ENCODE results near the gene MACROD2.
"Not testable (repeated sequence)": the region's sequence is repeated elsewhere in the genome, so short reads cannot be mapped to it uniquely, and the experiment has no call there.

MACROD2 gene

DNA sequence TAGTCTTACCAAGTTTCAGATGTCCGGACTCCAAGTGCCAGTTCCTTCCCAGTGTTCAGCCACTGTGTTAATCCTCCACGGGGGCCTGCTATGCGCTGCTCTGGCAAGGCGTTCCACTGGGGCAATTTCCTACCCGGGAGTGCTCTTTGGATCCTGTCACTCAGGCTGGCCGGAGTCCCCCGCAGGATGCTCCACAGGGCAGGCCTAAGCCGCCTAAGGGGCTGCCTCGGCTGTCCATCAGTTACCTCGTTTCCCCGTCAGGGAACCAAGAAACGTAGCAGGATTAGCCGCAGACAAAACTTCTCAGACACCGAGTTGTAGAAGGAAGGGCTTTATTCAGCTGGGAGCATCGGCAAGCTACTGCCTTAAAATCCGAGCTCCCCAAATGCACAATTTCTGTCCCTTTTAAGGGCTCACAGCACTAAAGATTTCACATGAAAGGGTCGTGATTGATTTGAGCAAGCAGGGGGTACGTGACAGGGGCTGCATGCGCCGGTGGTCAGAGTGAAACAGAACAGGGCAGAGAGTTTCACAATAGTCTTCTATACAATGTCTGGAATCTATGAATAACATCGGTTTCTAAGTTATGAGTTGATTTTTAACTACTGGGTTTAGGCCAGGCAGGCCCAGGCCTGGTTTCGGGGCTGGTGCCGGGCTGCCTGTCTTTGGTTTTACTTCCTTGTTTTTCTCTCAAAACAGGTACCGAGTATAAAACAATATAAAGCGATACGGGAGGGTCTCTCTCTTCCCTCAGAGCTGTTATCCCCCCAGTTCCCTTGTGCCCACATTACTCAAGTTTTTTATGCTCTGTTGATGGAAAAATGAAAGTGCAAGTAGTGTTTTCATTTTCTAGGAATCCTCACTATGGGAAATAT lies 1990.4 kb downstream of the MACROD2 start:
- H3K9me3 ChIP-seq (ENCODE audit: control insufficient read depth in 1 of 2, low read length in 2 of 2); H3K4me3 ChIP-seq (ENCODE audit: low read depth in 1 of 2, low read length in 2 of 2); H3K36me3 ChIP-seq (ENCODE audit: control insufficient read depth in 1 of 2, insufficient read depth in 2 of 2, low read length in 2 of 2); H3K27ac ChIP-seq (ENCODE audit: low read length); H3K27me3 ChIP-seq (ENCODE audit: low read depth, low read length); H3K4me1 ChIP-seq (ENCODE audit: control insufficient read depth in 1 of 2, insufficient read depth in 2 of 2, low read length in 2 of 2): not testable (repeated sequence)

DNA sequence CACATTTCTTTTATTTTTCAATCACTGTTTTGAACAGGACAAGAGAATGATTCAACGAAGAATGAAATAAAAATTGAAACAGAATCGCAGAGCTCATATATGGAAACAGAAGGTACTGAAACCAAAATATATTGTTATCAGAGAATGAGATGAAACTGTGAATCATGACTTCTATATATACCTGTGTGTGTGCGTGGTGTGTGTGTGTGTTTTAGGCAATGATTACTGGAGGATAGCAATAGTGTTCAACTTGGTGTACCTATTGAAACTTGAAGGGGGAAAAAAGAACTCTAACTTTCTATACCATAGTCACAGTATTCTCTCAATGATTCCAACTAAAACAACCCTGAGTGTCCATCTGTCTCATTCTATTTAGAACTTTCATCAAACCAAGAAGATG lies 1991.4 kb downstream of the MACROD2 start:
- no peak overlapping the region for H3K4me3 ChIP-seq (ENCODE audit: low read depth in 1 of 2, low read length in 2 of 2)
- H3K36me3 ChIP-seq (ENCODE audit: control insufficient read depth in 1 of 2, insufficient read depth in 2 of 2, low read length in 2 of 2), result no peaks in the 10 kb centered on the region
- no peak overlapping the region for H3K27ac ChIP-seq (ENCODE audit: low read length)
- H3K4me1 ChIP-seq (ENCODE audit: control insufficient read depth in 1 of 2, insufficient read depth in 2 of 2, low read length in 2 of 2), result no peaks in the 10 kb centered on the region
- H3K9me3 ChIP-seq (ENCODE audit: control insufficient read depth in 1 of 2, low read length in 2 of 2), result no peaks in the 10 kb centered on the region
- no peaks in the 10 kb centered on the region for H3K27me3 ChIP-seq (ENCODE audit: low read depth, low read length)

- Histone ChIP-seq H3K36me3 (ENCODE audit: control insufficient read depth in 1 of 2, insufficient read depth in 2 of 2, low read length in 2 of 2) (no peaks in the 10 kb centered on the region), H3K4me1 (ENCODE audit: control insufficient read depth in 1 of 2, insufficient read depth in 2 of 2, low read length in 2 of 2) (no peaks in the 10 kb centered on the region), H3K4me3 (ENCODE audit: low read depth in 1 of 2, low read length in 2 of 2) (no peak overlapping the region), H3K9me3 (ENCODE audit: control insufficient read depth in 1 of 2, low read length in 2 of 2) (peaks cover 0 to 3% of the 10 kb centered on the region in 2 donors), H3K27me3 (ENCODE audit: low read depth, low read length) (no peaks in the 10 kb centered on the region), H3K27ac (ENCODE audit: low read length) (no peak overlapping the region)
Measured at GRCh38 chr20:15991279-15991678, 1996.0 kb downstream of the MACROD2 start.

GRCh38 chr20:15992564-15992963 lies 1997.2 kb downstream of the MACROD2 start:
- Histone ChIP-seq H3K4me3 (ENCODE audit: low read depth in 1 of 2, low read length in 2 of 2) (no peak overlapping the region), H3K27ac (ENCODE audit: low read length) (no peak overlapping the region), H3K9me3 (ENCODE audit: control insufficient read depth in 1 of 2, low read length in 2 of 2) (peaks cover 5% of the 10 kb centered on the region in 2 donors), H3K27me3 (ENCODE audit: low read depth, low read length) (no peaks in the 10 kb centered on the region), H3K4me1 (ENCODE audit: control insufficient read depth in 1 of 2, insufficient read depth in 2 of 2, low read length in 2 of 2) (no peaks in the 10 kb centered on the region), H3K36me3 (ENCODE audit: control insufficient read depth in 1 of 2, insufficient read depth in 2 of 2, low read length in 2 of 2) (no peaks in the 10 kb centered on the region)

GRCh38 chr20:16000112-16000511 lies 2004.8 kb downstream of the MACROD2 start:
- Histone ChIP-seq H3K4me1 (ENCODE audit: control insufficient read depth in 1 of 2, insufficient read depth in 2 of 2, low read length in 2 of 2) (no peaks in the 10 kb centered on the region), H3K4me3 (ENCODE audit: low read depth in 1 of 2, low read length in 2 of 2) (no peak overlapping the region), H3K36me3 (ENCODE audit: control insufficient read depth in 1 of 2, insufficient read depth in 2 of 2, low read length in 2 of 2) (no peaks in the 10 kb centered on the region), H3K27ac (ENCODE audit: low read length) (no peak overlapping the region), H3K27me3 (ENCODE audit: low read depth, low read length) (no peaks in the 10 kb centered on the region), H3K9me3 (ENCODE audit: control insufficient read depth in 1 of 2, low read length in 2 of 2) (peaks cover 10 to 12% of the 10 kb centered on the region in 2 donors)

- Histone ChIP-seq H3K27ac (ENCODE audit: low read length) (no peak overlapping the region), H3K4me1 (ENCODE audit: control insufficient read depth in 1 of 2, insufficient read depth in 2 of 2, low read length in 2 of 2) (no peaks in the 10 kb centered on the region), H3K9me3 (ENCODE audit: control insufficient read depth in 1 of 2, low read length in 2 of 2) (peaks cover 9 to 10% of the 10 kb centered on the region in 2 donors), H3K27me3 (ENCODE audit: low read depth, low read length) (no peaks in the 10 kb centered on the region), H3K4me3 (ENCODE audit: low read depth in 1 of 2, low read length in 2 of 2) (no peak overlapping the region), H3K36me3 (ENCODE audit: control insufficient read depth in 1 of 2, insufficient read depth in 2 of 2, low read length in 2 of 2) (no peaks in the 10 kb centered on the region)
Measured at GRCh38 chr20:16001286-16001685, 2006.0 kb downstream of the MACROD2 start.

GRCh38 chr20:16003310-16003709 lies 2008.0 kb downstream of the MACROD2 start:
- Histone ChIP-seq H3K27ac (ENCODE audit: low read length) (no peak overlapping the region), H3K9me3 (ENCODE audit: control insufficient read depth in 1 of 2, low read length in 2 of 2) (no peaks in the 10 kb centered on the region), H3K4me1 (ENCODE audit: control insufficient read depth in 1 of 2, insufficient read depth in 2 of 2, low read length in 2 of 2) (no peaks in the 10 kb centered on the region), H3K4me3 (ENCODE audit: low read depth in 1 of 2, low read length in 2 of 2) (no peak overlapping the region), H3K36me3 (ENCODE audit: control insufficient read depth in 1 of 2, insufficient read depth in 2 of 2, low read length in 2 of 2) (no peaks in the 10 kb centered on the region), H3K27me3 (ENCODE audit: low read depth, low read length) (no peaks in the 10 kb centered on the region)

- Histone ChIP-seq H3K4me1 (ENCODE audit: control insufficient read depth in 1 of 2, insufficient read depth in 2 of 2, low read length in 2 of 2) (no peaks in the 10 kb centered on the region), H3K27me3 (ENCODE audit: low read depth, low read length) (no peaks in the 10 kb centered on the region), H3K9me3 (ENCODE audit: control insufficient read depth in 1 of 2, low read length in 2 of 2) (no peaks in the 10 kb centered on the region), H3K27ac (ENCODE audit: low read length) (no peak overlapping the region), H3K4me3 (ENCODE audit: low read depth in 1 of 2, low read length in 2 of 2) (no peak overlapping the region), H3K36me3 (ENCODE audit: control insufficient read depth in 1 of 2, insufficient read depth in 2 of 2, low read length in 2 of 2) (no peaks in the 10 kb centered on the region)
Measured at GRCh38 chr20:16004108-16004854, 2009.0 kb downstream of the MACROD2 start.

DNA sequence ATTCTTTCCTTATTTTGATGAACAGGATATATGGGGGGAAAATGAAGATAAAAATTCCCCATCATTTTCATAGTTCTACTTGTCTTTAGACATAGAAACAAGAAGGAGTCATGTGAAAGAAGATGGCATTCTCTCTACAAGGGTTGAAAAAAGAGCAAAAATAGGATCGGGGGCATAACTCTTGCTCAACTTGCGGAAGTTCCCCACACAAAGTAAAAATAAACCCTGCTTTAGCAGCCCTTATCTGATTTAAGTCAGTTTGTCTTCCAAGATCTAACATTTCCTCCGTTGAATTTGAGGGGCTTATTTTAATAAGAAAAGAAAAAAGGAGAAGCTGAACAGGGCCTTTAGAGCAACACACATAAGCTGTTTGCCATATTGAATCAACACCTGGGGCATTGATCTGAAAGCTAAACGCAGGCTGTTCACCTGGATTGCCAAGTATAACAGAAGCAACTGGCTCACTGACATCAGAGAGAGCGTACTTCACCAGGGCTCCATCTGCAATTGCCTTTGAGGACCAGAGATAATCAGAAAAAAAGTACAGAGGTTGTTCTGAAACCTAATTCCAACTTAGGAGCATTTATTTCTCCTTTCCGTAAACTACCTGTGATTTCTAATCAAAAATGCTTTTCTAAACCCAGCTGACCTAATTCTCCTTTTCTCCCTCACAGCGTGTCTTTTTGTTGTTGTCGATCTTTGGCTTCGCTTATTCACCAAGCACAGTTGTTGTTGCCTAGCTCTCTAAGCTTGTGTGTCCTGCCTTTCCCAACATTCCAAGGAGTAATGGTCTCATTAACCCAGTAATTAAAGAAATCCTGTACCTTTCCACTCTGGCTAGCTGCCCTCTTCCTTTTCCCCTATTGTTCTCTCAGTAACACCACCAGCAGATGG lies 2010.0 kb downstream of the MACROD2 start:
- H3K9me3 ChIP-seq (ENCODE audit: control insufficient read depth in 1 of 2, low read length in 2 of 2), result no peaks in the 10 kb centered on the region
- no peak overlapping the region for H3K4me3 ChIP-seq (ENCODE audit: low read depth in 1 of 2, low read length in 2 of 2)
- H3K36me3 ChIP-seq (ENCODE audit: control insufficient read depth in 1 of 2, insufficient read depth in 2 of 2, low read length in 2 of 2), result no peaks in the 10 kb centered on the region
- no peak overlapping the region for H3K27ac ChIP-seq (ENCODE audit: low read length)
- no peaks in the 10 kb centered on the region for H3K27me3 ChIP-seq (ENCODE audit: low read depth, low read length)
- H3K4me1 ChIP-seq (ENCODE audit: control insufficient read depth in 1 of 2, insufficient read depth in 2 of 2, low read length in 2 of 2), result no peaks in the 10 kb centered on the region

- Histone ChIP-seq H3K4me1 (ENCODE audit: control insufficient read depth in 1 of 2, insufficient read depth in 2 of 2, low read length in 2 of 2) (no peaks in the 10 kb centered on the region), H3K27me3 (ENCODE audit: low read depth, low read length) (no peaks in the 10 kb centered on the region), H3K27ac (ENCODE audit: low read length) (no peak overlapping the region), H3K9me3 (ENCODE audit: control insufficient read depth in 1 of 2, low read length in 2 of 2) (no peaks in the 10 kb centered on the region), H3K4me3 (ENCODE audit: low read depth in 1 of 2, low read length in 2 of 2) (no peak overlapping the region), H3K36me3 (ENCODE audit: control insufficient read depth in 1 of 2, insufficient read depth in 2 of 2, low read length in 2 of 2) (no peaks in the 10 kb centered on the region)
Measured at GRCh38 chr20:16005915-16006493, 2010.7 kb downstream of the MACROD2 start.

DNA sequence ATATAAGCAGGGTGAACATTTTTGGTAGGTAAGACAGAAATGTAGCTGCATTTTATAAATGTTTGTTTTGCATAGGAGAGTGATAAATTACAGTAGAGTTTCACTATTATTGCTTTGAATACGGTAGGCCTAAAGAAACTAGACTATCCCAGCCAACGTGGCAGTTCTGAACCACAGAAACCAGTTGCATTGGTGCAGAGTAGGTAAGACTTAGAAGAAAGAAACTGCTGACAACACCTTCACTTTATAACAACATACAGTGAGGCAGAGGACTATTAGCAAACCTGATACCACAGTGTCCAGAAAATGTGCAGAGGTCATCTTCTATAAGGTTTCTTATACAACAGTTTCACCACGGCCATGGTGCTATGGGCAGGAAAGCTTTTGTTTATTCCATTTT lies 2011.8 kb downstream of the MACROD2 start:
- Histone ChIP-seq H3K36me3 (ENCODE audit: control insufficient read depth in 1 of 2, insufficient read depth in 2 of 2, low read length in 2 of 2) (no peaks in the 10 kb centered on the region), H3K27ac (ENCODE audit: low read length) (no peak overlapping the region), H3K9me3 (ENCODE audit: control insufficient read depth in 1 of 2, low read length in 2 of 2) (no peaks in the 10 kb centered on the region), H3K4me1 (ENCODE audit: control insufficient read depth in 1 of 2, insufficient read depth in 2 of 2, low read length in 2 of 2) (no peaks in the 10 kb centered on the region), H3K4me3 (ENCODE audit: low read depth in 1 of 2, low read length in 2 of 2) (no peak overlapping the region), H3K27me3 (ENCODE audit: low read depth, low read length) (no peaks in the 10 kb centered on the region)

All from muscle layer of duodenum (tissue), 2 donors.